NCI-H2227 treated with DMSO at 0.1 percent for 48 hours (cell line): ENCODE data around the gene NDUFS5.
"Not testable (repeated sequence)": the region's sequence is repeated elsewhere in the genome, so short reads cannot be mapped to it uniquely, and the experiment has no call there.

ENCODE experiments used
- DNase-seq: peaks from one replicate; lab custom pipeline; 2025; lab: John Stamatoyannopoulos, UW

Gene NDUFS5

DNA sequence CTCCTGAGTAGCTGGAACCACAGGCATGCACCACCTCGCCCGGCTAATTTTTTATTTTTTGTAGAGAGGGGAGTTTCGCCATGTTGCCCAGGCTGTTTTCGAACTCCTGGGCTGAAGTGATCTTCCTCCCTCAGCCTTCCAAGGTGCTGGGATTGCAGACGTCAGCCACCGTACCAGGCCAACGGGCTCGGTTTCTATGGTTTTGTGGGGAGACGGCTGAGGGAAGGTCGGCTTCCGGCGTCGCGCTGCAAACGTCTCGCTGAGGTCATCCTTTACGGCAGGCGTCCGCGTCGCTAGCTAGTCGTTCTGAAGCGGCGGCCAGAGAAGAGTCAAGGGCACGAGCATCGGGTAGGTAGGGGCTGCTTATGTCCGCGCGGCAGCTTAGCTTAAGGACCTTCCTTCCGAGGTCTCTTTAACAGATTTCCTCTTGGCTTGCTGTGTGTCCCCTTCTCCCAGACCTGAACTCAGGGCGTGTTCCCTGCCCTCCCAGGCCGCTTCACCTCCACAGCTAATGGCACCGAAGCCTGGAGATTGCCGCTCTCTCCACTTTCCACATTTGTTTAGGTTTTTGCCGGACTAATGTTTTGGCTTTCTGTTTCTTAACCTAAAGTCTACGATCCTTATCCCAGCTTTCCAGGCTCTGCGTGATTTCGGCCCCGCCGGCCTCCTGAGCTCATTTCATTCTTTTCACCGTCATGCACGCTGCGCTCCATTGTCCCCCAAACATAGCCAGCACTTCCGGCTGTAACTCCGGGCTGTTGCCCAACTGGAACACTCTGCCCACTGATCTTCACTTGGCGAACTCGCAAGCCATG is at the start of gene NDUFS5:
TSS of gene NDUFS5 (plus strand) at position 300 of the 815 bp plus-strand sequence. CDS start 2,375 bp downstream, outside the sequence.
- DNase-seq: peak; percentile 87

DNA sequence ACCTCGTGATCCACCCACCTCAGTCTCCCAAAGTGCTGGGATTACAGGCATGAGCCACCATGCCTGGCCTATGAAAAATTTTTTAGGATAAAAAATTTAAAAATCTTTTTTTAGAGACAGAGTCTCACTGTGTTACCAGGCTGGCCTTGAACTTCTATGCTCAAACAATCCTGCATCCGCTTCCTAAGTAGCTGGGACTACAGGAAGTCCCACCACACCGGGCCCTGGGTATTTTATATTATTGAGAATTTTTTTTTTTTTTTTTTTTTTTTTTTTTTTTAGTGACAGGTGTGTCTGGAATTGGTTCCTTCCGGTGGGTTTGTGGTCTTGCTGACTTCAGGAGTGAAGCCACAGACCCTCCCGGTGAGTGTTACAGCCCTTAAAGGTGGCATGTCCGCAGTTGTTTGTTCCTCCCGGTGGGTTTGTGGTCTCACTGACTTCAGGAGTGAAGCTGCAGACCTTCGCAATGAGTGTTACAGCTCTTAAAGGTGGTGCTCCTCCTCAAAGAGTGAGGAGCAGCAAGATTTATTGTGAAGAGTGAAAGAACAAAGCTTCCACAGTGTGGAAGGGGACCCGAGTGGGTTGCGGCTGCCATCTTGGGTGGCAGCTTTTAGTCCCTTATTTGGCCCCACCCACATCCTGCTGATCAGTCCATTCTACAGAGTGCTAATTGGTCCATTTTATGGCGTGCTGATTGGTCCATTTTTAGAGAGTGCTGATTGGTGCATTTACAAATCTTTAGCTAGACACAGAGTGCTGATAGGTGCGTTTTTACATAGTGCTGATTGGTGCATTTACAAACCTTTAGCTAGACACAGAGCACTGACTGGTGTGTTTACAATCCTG is 48.5 kb upstream of the NDUFS5 start:
- DNase-seq: not testable (repeated sequence)

DNA sequence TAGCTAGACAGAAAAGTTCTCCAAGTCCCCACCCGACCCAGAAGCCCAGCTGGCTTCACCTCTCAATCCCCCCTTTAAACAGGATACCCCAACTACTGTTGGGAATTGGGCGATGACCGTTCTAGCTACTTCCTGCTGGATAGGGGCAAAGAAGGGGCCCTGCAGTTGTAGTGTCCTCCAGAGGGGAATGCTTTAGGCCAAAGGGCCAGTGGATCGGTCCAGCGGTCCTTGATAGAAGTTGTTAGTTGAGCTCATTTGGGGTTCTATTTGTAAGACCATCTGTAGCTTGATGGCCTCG is 48.0 kb upstream of the NDUFS5 start:
- DNase-seq: not testable (repeated sequence)

- peak; percentile 41 for DNase-seq
Measured at GRCh38 chr1:38979380-38979779, 46.8 kb upstream of the NDUFS5 start.

DNA sequence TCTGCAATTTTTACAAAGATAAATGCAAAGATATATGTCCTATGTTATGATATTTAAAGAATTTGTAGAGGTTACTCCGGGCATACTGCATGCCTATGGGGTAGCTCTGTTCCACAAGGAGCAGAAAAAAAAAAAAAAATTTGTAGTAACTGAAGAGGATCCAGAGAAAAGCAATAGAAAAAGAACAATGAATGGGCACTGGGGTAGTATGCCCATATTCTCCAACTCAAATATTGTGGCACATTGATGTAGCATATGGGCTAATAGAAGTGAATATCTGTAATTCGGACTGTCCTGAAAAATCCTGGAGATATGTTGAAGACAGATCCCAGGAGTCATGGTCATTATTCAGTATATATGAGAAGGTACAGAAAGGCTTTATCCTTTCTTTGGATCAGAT is 36.2 kb upstream of the NDUFS5 start:
- DNase-seq: no peak

- DNase-seq: peak; percentile 55
Measured at GRCh38 chr1:38990386-38990737, 35.8 kb upstream of the NDUFS5 start.

DNA sequence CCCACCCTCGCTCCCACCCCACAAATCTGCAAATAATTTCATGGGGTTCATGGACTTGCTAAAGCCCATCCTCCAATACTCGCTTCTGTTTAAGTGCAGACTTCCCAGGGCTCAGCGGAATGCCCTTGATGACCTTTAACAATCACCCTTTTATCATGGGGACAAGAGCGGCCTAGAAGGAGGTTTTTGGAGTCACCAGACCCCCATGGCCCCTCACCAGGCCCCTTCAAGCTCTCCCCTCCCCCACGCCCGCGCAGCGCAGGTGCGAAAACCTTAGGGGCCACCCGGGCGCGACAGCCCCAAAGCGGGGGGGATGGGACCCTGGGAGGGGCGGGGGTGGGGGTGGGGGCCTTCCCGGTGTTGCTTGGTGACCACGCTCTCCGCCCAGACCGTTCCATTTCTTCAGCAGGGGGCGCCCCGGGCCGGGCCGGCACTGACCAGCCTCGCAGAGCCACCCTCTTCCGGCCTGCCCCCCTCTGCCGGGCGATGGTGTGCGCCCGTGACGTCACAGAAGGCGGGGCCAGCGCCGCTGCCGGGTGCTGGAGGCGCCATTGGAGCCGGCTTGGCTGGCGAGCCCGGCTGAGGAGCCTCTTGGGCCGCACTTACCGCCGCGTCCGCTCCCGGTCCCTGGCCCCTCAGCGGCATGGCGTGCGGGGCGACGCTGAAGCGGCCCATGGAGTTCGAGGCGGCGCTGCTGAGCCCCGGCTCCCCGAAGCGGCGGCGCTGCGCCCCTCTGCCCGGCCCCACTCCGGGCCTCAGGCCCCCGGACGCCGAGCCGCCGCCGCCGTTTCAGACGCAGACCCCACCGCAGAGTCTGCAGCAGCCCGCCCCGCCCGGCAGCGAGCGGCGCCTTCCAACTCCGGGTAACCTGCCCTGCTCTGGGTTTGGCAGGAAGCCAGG is 35.2 kb upstream of the NDUFS5 start, which contains the start of gene AKIRIN1:
TSS of gene AKIRIN1 (plus strand) at position 539 of the 900 bp plus-strand sequence. CDS start at position 644, 105 bp downstream.
- peak; percentile 93 for DNase-seq

DNA sequence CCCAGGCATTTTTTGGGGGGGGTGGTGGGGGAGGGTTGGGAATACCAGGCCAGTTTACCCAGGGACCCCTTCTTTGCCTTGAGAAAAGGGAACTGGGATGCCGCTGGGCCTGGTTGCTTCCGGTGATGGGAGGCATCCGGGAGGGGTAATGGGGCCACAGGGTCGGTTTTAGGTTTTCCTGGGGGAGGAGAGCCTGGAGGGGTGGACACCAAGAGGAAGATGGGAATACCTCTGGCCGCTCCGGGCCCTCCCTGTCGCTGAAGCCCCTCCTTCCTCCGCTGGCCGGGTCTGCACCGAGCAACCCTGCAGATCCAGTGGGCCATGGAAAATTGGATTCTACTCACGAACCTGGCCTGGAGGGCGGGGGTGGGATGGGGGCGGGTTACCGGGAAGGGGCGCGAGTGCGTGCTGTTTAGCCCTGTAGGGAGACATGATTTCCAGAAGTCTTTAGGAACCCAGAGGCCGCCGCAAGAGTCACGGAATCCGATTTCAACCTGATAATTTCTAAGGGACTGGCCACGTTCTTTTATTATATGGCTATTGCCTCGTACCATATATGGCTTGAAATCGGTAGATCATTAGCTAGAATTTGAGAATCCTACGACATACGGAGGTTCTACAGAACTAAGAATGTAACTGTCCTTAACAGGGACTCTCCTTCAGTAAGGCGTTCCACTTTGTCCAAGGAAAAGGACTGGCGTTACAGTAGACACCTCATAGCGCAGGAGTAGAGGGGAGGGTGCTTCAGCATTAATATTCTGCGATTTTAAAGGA is 34.3 kb upstream of the NDUFS5 start:
- DNase-seq: peak; percentile 23

- DNase-seq: no peak
Measured at GRCh38 chr1:38992412-38993111, 33.6 kb upstream of the NDUFS5 start.

- DNase-seq: no peak
Measured at GRCh38 chr1:38994196-38994595, 32.0 kb upstream of the NDUFS5 start.

DNA sequence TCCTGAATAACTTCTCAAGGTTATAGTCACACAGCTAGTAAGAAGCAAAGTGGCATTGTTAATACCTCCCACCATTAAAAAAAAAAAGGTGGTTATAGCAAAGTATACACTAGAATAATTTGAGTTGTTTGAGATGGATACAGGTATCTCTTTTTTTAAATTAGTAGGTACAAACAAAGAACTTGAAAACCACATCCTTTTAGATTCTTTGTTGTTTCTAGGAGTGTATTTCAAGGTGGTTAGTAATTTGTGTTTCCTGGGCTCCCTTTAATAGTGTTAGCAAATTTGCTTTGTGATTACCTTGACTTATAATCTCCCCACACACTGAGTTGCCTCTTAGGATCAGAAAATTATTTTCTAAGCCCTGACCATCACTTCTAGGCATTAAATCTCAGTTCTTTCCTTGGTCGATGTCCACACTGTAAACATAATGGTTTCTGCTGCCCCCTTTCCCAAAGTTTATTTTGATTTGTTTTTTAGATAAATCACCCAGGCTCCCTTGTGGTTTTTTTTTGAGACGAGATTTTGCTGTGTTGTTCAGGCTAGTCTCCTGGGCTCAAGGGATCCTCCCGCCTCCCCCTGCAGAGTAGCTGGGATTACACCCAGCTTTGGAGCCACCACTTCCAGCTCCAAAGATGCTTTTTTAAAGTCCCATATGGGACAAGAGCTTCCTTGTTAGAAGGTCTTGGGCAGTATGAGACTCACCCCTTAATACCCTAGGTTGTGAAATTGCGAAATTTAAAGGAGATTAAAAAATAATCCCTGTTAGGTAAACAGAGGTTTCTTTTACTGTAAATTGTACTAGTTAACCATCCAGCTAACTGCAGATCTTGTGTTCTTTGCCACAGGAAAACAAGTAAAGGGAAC is 28.9 kb upstream of the NDUFS5 start:
- DNase-seq: no peak

GRCh38 chr1:38997901-38998190 is 28.3 kb upstream of the NDUFS5 start:
- no peak for DNase-seq

- no peak for DNase-seq
Measured at GRCh38 chr1:39001516-39002421, 24.4 kb upstream of the NDUFS5 start.

- no peak for DNase-seq
Measured at GRCh38 chr1:39003281-39003680, 22.9 kb upstream of the NDUFS5 start.

GRCh38 chr1:39003794-39004193 is 22.4 kb upstream of the NDUFS5 start:
- DNase-seq: no peak

- DNase-seq: no peak
Measured at GRCh38 chr1:39006287-39006686, 19.9 kb upstream of the NDUFS5 start.

- DNase-seq: no peak
Measured at GRCh38 chr1:39006726-39007645, 19.2 kb upstream of the NDUFS5 start.

DNA sequence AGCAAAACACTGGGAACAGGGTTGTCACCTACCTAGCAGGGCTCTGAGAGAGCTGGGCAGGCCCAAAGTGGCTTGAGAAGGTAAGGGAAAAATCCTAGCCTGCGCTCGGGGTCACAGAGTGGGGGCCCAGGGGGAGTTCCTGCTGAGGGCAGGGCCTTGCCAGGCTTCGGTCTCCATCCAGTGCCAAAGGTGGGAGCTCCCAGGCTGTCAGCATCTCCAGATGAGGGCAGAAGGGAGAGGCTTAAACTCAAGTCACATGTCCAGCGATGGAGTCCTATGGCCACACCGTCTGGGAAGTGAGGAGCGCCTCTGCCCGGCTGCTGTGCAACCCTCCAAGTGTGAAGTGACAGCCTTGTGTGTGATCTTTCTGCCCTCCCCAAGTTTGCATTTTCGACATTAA is 11.2 kb upstream of the NDUFS5 start:
- not testable (repeated sequence) for DNase-seq
